Activated CD4-positive, CD25-positive, alpha-beta regulatory T cell treated with anti-CD3 and anti-CD28 coated beads, Interleukin-2, amount 50 U/mL, for 72 hours (primary cell): ENCODE data around the gene ZNF428.
"Not testable (repeated sequence)": the region's sequence is repeated elsewhere in the genome, so short reads cannot be mapped to it uniquely, and the experiment has no call there.

Experiments used
- DNase-seq: peaks from one replicate; pipeline ENCODE4 v3.0.0; 2021

ZNF428 gene

DNA sequence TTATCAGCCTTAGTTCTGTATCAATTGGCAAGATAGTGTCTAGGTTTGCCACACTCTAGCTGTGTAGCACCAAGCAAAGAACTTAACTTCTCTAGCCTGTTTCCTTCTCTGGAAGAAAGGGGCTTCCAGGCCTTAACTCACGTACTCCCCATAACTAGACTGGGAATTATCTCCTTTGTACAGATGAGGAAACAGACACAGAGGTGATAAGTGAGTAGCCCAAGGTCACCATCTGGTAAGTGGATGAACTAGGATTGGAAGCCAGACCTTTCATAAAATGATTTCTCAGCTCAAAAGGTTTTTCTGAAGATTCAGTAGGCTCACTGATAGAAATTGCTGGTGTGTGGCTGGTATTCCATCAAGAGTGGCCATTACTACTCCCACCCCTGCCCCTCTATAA, 3.1 kb downstream of the ZNF428 start:
- DNase-seq = no peak

DNA sequence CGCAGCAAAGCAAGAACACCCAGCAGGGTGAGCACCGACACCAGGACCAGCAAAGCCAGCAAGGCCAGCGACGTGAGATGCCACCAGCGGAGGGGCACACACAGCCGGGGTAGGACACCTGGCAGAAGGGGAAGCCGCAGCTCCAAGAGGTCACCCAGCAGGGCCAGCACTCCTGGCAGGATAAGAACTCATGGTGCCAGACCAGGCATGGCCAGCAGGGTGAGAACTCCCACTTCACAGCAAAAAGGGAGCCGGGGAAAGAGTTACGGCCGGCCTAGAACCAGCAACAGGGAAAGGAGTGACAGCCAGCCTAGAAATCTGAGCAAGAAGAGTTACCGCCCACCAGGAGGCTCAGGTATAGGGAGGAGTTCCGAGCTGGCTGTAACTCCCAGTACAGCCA, 7.1 kb downstream of the ZNF428 start:
- no peak for DNase-seq

DNA sequence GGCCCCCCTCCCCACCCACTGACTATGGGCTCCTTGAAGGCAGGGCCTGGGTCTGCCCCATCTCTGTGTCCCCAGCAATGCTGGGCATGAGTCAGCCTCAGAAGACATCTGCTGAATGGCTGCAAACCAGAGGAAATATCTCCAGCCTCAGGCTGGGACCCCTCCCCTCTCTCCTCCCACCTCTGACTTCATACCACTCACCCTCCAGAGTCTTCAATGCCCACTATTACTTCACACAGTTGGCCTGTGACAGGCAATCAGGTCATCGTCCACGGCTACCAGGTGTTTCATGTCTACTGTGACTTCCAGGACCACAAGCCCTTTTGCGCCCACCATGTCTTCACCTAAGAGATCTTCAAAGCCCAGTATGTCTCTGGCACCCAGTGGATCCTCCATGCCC, 7.6 kb downstream of the ZNF428 start, which contains the start of gene SRRM5:
TSS of gene SRRM5 (plus strand) at position 301 of the 400 bp plus-strand sequence. CDS start at position 335, 34 bp downstream.
- no peak for DNase-seq

DNA sequence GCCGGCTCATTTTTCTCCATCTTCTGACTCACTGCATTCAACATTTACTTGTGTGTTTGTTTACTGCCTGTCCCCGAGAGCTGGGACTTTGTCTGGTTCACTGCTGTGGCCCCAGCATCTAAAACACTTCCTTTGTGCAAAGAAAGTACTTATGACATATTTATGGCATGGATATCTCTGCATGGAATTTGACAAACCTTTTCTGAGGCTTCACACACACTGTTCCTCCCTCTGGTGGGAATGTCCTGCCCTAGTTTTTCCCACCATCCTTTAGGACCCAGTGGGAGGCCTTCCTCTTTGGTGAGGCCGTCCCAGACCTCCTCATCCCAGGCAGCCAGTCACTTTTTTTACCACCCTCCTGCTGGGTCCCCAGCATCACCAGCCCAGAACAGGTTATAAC, 8.9 kb downstream of the ZNF428 start:
- DNase-seq = no peak

DNA sequence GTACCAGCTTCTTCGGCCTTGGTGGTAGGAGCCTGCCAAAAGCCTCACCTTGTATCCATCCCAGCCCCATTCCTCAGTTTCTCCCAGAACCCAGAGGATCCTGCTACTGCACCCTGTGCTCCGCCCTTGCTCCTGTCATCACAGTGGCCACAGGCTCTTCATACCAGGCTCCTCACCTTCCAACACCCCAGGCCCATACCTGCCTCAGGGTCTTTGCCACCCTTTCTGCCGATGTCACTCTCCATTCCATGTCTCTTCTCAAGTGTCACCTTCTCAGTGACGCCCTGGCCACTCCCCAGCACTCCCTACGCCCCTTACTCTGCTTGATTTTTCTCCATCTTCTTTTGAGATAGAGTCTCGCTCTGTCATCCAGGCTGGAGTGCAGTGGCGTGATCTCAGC, 9.6 kb downstream of the ZNF428 start:
- no peak for DNase-seq

DNA sequence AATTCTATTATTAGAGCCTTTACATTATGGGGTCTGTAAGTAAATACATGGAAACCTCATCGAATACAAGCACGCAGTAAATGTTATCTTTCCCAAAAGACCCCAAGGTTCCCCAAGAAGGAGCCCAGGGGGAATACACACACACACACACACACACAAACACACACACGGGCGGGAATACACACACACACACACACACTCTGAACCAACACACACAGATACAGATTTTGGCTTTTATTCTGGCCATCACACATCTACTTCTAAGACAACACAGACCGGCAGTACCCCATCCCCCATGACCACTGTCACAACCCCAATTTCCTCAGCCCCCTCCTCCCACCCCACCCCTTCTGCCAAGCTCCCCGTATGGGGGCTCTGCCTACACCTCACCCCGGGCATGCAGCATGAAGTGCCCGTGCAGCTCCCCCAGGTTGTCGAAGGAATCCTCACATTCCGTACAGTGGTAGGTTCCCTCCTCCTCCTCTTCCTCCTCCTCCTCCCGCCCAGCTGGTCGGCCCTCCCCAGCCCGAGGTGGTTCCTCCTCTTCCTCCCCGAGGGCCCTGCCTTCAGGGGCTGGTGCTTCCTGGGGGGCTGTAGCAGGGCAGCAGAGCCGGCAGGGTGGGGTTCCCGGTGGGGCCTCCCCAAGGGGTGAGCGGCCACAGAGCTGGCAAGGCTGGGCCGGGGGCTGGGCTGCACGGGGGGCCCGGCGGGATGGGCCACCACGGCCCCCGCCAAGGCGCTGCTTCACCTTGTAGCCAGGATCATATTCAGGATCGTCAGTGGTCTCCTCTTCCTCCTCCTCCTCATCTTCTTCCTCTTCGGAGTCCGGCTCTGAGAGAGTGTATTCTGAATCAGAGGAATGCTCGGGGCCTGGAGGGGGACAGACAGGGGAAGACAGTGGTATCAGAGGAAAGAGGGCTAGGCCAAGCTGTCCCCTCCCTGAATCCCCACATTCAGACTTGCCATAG, 11.9 kb downstream of the ZNF428 start:
- no peak for DNase-seq

DNA sequence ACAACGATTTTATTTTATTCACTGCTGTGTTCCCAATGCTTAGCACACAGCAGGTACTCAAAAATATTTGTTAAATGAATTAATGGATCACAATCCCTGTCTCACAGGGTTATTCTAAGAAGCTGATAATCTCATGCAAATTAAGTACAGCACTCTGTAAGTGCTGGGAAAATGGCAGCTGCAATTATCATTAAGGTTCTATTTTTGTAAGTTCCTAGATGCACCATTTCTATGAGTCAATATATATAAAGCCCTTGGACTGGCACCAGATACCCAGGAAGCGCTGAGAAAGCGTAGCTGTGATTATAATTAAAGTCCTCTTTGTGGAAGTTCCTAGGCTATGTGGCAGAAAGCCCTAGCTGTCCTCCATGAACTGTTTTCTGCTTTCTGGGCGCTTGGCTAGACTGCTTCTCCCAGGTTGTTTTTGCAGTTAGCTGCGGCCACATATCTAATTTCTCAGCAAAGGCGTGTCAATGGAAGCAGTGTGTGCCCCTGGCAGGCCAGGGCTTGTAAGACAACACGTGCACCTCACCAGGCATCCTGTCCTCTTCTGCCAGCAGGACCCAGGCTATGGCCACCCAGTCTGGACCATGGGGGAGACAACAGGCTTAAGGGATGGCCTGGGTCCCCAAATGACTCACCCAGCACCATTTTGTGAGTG, 12.7 kb downstream of the ZNF428 start:
- DNase-seq = no peak

DNA sequence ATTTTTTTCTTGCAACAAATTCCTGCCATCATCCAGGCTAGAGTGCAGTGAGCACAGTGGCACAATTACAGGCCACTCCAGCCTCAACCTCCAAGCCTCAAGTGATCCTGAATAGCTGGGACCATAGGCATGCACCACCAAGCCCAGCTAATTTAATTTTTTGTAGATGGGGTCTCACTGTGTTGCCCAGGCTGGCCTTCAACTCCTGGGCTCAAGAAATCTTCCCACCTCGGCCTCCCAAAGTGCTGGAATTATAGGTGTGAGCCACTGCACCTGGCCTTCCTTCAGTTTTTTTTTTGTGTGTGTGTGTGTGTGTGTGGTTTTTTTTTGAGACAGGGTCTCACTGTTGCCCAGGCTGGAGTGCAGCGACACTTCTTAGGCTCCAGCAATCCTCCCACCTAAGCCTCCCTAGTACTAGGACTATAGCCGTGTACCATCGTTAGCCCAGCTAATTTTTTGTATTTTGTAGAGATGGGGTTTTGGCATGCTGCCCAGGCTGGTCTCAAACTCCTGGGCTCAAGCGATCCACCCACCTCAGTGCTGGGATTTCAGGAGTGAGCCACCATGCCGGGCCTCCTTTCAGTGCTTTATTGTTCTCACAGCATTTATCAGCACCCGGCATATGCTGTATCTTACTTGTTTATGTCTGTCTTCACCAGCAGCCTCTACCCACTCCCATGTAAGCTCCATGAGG, 13.4 kb downstream of the ZNF428 start:
- no peak for DNase-seq

DNA sequence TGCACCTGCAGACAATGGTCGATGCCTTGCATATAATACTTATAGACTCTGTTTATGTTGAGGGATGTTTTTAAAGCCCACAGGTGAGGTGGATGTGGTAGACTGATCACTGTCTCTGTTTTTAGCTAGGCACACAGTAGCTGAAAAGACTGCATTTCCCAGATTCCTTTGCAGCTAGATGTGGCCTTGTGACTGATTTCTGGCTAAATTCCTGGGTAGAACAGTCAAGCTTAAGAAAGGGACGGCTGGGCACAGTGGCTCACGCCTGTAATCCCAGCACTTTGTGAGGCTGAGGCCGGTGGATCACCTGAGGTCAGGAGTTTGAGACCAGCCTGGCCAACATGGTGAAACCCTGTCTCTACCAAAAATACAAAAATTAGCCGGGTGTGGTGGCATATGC, 19.1 kb downstream of the ZNF428 start:
- not testable (repeated sequence) for DNase-seq

DNA sequence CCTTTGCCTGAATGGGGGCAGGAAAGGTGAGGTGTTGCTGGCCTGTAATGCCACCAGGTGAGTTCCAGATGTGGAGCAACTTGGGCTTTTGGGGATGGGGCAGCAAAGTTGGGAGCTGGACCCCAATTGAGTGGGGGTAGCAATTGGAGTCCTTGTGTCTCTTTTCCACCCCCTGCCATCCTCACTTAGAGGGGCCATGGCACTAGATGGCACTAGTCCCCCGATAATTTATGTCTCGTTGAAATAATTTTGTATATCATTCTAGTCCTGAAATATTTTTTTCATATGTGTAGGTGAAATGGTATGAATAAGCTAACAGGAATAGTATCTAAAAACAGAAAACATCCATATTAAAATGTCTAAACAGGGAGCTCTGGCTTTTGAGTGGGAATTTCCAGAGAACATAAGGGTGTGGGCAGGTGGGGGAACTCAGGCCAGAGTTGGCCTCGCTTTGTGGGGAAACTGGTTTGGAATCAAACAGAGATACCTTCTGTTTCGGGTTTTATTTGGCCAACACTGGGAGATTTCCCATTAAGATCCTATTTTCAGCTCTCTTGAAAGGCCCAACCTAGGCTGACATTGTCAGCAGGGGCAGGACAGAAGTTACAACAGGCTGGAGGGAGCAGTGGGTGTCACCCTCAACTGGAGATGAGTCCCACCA, 19.7 kb downstream of the ZNF428 start:
- no peak for DNase-seq

DNA sequence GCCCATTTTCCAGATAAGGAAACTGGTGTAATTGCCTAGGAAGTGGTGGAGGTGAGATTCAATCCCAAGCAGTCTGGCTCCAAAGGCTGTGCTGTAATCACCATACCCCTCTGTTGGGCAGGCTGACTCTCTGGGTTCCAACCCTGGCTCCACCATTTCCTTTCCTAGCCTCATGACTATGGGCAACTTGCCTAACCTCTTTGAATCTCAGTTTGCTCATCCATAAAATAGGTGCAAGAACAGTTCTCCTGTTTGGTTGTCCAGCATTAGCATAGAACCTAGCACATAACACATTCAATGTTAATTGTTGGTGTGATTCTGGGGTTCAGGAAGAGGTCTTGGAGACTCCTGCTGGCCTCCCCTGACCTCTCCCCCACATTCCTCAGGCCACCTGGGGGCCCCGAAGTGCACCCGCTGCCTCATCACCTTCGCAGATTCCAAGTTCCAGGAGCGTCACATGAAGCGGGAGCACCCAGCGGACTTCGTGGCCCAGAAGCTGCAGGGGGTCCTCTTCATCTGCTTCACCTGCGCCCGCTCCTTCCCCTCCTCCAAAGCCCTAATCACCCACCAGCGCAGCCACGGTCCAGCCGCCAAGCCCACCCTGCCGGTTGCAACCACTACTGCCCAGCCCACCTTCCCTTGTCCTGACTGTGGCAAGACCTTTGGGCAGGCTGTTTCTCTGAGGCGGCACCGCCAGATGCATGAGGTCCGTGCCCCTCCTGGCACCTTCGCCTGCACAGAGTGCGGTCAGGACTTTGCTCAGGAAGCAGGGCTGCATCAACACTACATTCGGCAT, 20.8 kb downstream of the ZNF428 start:
- DNase-seq = no peak

DNA sequence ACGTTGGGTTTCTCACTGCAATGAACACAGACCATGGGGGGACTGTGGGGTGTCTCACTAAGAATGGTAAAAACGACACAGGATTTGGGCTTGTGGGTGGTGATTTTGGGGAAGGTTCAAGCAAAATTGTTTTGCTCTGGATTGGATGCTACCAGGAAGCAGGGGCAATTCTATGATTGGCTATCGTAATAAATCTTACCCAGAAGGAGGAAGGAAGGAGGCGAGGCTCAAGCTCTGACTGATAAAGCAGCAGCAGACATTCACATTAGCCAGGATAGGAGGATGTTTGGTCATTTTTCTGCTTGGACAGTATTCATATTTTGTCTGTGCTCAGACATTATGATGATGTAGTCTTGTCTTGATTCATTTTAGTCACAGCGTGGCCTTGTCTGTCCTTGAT, 21.6 kb downstream of the ZNF428 start:
- DNase-seq = no peak

DNA sequence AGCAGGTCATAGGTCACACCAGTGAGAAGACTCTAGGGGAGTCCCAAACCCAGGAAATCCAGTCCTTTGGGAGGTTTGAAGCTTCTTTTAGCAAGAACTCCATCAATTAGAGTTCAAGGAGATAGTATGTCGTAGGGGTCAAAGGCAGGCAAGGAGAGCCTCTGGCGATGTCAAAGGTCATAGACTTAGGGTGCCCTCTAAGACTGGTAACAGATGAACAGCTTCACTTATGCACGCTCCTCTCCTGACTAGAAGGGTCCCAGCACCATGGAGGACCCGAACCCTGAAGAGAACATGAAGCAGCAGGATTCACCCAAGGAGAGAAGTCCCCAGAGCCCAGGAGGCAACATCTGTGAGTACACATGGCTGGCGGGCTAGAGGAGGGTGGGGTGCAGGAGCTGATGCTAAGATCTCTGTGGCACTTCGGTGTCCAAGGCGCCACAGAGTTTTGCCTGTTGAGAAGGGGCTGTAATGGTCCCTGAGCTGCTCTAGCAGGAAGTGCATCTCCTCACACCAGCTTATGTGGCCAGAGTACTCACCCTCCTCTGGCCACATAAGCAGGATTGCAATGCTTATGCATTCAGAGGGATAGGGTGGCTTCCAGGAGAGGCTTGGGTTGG, 22.5 kb downstream of the ZNF428 start:
- DNase-seq = no peak

DNA sequence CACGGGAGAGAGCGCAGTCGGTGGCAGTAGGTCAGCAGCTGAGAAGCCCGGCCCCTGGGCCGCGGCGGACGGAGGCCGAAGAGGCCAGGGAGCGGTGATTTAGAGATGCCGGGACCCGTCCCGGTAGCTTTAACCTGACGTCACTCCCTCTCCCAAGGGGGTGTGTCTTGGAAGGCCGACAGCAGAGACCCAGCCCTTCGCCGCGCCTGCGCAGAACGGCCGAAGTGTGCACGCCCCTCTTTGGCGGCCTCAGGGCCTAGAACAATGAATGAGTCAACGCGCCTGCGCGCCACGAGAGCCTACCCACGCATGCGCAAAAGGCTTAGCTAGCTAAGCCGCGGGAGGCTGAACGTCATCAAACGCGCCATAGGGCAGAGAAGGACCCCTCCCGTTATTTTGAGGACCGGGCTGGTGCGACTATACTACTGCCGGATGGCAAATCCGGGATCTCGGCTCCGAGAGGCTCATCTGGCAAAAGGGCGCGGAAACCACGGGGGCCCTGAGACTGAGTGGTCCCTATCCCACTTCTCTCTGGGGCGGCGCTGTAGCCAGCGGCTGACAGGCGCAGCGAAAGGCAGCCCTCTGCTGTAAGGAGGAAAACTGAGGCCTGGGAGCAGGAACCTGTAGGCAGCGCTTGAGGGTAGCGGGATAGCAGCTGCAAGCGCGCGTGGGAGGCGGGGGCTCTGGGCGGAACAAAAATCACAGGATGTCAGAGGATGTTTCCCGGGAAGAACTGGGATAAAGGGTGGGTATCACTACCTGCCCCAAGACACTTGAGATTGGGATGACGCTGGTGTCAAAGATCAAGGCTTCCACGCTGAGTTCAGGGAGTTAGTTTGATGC, 23.2 kb downstream of the ZNF428 start, which contains the start of the genes IRGQ and ZNF576:
TSS of gene IRGQ (minus strand) at position 136 of the 843 bp plus-strand sequence. CDS start 796 bp downstream, outside the sequence.
TSS of gene ZNF576 (plus strand) at position 597 of the 843 bp plus-strand sequence. CDS start 514 bp downstream, outside the sequence.
- peak; percentile 99 for DNase-seq

DNA sequence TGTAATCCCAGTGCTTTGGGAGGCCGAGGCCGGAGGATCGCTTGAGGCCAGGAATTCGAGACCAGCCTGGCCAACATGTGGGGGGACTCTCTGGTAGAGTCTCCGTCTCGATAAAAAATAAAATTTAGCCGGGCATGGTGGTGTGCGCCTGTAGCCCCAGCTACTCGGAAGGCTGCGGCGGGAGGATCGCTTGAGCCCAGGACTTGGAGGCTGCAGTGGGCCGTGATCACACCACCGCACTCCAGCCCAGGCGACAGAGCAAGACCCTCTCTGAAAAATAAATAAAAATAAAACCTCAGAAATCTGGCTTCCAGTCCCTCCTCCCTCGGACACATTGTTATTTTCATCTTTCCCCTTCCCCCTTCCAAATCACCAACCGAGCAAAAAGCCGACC, 23.8 kb downstream of the ZNF428 start:
- DNase-seq = peak; percentile 43

DNA sequence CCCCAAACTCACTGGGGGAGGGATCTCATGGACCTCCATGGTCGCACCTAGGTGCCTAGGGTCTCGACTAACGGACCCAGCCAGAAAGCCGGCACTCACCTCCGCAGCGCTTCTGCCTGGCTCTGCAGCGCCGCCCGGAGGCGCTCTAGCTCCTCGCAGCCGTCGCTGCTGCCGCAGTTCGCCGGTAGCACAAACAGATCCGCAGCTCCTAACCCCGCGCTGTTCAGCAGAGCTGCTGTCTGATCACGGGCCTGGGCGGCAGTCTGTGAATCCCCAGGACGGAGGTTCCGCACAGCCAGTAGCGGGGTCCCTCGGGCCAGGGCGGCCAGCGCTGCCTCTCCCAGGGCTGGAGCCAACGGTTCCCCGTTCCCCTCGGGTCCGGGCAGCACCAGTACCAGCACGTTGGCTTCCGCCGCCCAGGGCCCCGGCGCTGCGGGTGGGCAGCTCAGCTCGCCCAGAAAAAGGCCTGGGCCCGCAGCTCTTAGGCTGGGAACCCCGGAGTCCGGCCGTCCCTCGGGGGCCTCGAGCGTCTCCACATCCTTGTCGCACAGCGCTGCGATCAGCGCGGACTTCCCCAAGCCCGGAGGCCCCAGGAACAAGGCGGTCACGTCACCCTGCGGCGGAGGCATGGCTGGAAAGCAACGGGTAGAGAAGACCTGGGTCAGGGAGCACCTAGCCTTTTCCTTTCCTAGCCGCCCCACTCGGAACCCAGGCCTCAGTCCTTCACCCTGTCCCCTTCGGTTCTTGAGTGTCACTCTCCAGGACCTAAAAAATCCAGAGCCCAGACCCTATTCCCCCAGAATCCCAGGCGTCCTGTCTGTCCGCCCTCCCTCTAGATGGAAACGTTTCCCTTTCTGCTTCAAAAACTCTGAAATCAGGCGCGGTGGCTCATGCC, 24.5 kb downstream of the ZNF428 start:
- peak; percentile 69 for DNase-seq

DNA sequence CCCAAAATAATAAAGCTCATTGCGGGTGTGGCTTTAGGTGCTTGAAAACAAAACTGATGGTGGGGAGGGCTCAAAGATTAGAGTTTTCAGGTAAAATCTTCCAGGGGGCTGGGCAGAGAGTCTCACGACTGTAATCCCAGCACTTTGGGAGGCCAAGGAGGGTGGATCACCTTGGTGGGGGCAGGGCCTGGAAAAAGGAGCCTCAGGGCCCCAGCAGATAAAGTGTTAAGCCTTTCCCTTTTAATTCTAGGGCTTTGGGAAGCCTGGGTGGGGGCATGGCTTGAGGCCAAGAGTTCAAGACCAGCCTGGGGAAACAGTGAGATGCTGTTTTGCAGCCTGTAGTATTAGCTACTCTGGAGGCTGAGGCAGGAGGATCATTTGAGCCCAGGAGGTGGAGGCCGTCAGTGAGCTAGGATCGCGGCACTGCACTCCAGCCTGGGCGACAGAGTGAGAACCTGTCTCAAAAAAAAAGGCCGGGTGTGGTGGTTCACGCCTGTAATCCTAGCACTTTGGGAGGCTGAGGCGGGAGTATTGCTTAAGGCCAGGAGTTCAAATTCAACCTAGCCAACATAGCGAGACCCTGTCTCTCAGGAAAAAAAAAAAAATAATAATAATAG, 25.2 kb downstream of the ZNF428 start:
- no peak for DNase-seq

DNA sequence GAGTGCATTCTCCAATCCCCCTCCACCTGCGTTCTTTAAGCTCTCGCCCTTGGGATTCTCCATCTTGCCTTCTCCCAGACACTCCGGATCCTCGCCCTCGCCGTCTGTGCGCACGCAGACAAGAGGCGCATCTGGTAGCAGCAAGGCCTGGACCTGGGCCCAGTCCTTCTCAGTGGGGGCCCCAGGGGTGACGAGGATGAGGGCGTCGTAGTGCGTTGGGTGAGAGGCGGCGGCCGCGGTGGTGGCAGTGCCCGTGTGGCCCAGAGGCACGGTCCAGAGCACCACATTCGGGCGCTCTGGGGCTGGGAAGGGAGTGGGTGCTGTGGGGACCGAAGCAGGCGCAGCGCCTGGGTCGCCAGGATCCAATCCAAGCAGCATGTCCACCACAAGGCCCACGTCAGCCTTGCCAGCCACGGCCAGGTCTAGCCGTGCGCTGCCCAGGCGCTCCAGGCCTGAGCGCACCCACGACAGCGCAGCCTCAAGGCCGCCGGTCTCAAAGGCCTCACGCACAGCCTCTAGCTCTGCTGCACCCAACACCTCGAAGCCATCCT, 26.6 kb downstream of the ZNF428 start:
- no peak for DNase-seq
